ENCODE measurements around the gene ZNF391. TPM values are rescaled to one million over a fixed set of nuclear protein-coding genes. Genes with fewer than 3 reads are reported as not detected.
"Not testable (repeated sequence)": the region's sequence is repeated elsewhere in the genome, so short reads cannot be mapped to it uniquely, and the experiment has no call there.

Gene ZNF391
- total RNA-seq, 6 experiments from 2014 or later, result 0.46 to 0.82 (median 0.60) TPM

GRCh38 chr6:27422651-27423332 lies 34.2 kb downstream of the ZNF391 start:
- DNase-seq, result no peak
- Mint-ChIP-seq H3K27me3 (ENCODE audit: insufficient read depth) (no peaks in the 10 kb centered on the region; the same call in 1 of the 2 replicates), H3K27ac (no peak overlapping the region), H3K36me3 (ENCODE audit: low read depth) (no peaks in the 10 kb centered on the region), H3K4me3 (peak overlapping the region; percentile 82), H3K4me1 (ENCODE audit: low read depth) (no peaks in the 10 kb centered on the region), H3K9me3 (peaks cover 24% of the 10 kb centered on the region; the same call in 1 of the 2 replicates)
- TF ChIP-seq CTCF (IDR thresholded peaks at IDR 0.05), result no peak

GRCh38 chr6:27424851-27425250 lies 36.3 kb downstream of the ZNF391 start:
- DNase-seq; H3K4me3 Mint-ChIP-seq; H3K27me3 Mint-ChIP-seq (ENCODE audit: insufficient read depth); H3K4me1 Mint-ChIP-seq (ENCODE audit: low read depth); H3K36me3 Mint-ChIP-seq (ENCODE audit: low read depth); H3K27ac Mint-ChIP-seq: not testable (repeated sequence)
- peaks cover 32% of the 10 kb centered on the region; the same call in 1 of the 2 replicates for H3K9me3 Mint-ChIP-seq

GRCh38 chr6:27426045-27426620 lies 37.6 kb downstream of the ZNF391 start:
- H3K27ac Mint-ChIP-seq, result no peak overlapping the region
- H3K9me3 Mint-ChIP-seq, result peaks cover 25% of the 10 kb centered on the region; the same call in 1 of the 2 replicates
- TF ChIP-seq CTCF (IDR thresholded peaks at IDR 0.05), result no peak
- no peaks in the 10 kb centered on the region for H3K27me3 Mint-ChIP-seq (ENCODE audit: insufficient read depth)
- no peaks in the 10 kb centered on the region for H3K4me1 Mint-ChIP-seq (ENCODE audit: low read depth)
- DNase-seq, result no peak
- H3K36me3 Mint-ChIP-seq (ENCODE audit: low read depth), result no peaks in the 10 kb centered on the region
- no peak overlapping the region for H3K4me3 Mint-ChIP-seq

- no peak for TF ChIP-seq CTCF (IDR thresholded peaks at IDR 0.05)
- H3K27ac Mint-ChIP-seq, result no peak overlapping the region
- H3K36me3 Mint-ChIP-seq (ENCODE audit: low read depth), result no peaks in the 10 kb centered on the region
- H3K4me1 Mint-ChIP-seq (ENCODE audit: low read depth), result no peaks in the 10 kb centered on the region
- DNase-seq, result no peak
- H3K9me3 Mint-ChIP-seq, result peaks cover 27% of the 10 kb centered on the region; the same call in 1 of the 2 replicates
- peaks cover 2% of the 10 kb centered on the region; the same call in 1 of the 2 replicates for H3K27me3 Mint-ChIP-seq (ENCODE audit: insufficient read depth)
- H3K4me3 Mint-ChIP-seq, result no peak overlapping the region
Measured at GRCh38 chr6:27428502-27428901, 39.9 kb downstream of the ZNF391 start.

GRCh38 chr6:27428966-27429365 lies 40.4 kb downstream of the ZNF391 start:
- TF ChIP-seq CTCF (IDR thresholded peaks at IDR 0.05), result no peak
- no peak for DNase-seq
- H3K4me1 Mint-ChIP-seq (ENCODE audit: low read depth), result no peaks in the 10 kb centered on the region
- H3K4me3 Mint-ChIP-seq, result no peak overlapping the region
- H3K27ac Mint-ChIP-seq, result no peak overlapping the region
- peaks cover 2% of the 10 kb centered on the region; the same call in 1 of the 2 replicates for H3K27me3 Mint-ChIP-seq (ENCODE audit: insufficient read depth)
- H3K36me3 Mint-ChIP-seq (ENCODE audit: low read depth), result no peaks in the 10 kb centered on the region
- peaks cover 26% of the 10 kb centered on the region; the same call in 1 of the 2 replicates for H3K9me3 Mint-ChIP-seq

GRCh38 chr6:27433714-27434113 lies 45.2 kb downstream of the ZNF391 start:
- no peak for TF ChIP-seq CTCF (IDR thresholded peaks at IDR 0.05)
- Mint-ChIP-seq H3K9me3 (peaks cover 22% of the 10 kb centered on the region; the same call in 1 of the 2 replicates), H3K27ac (no peak overlapping the region), H3K4me3 (no peak overlapping the region), H3K36me3 (ENCODE audit: low read depth) (no peaks in the 10 kb centered on the region), H3K4me1 (ENCODE audit: low read depth) (no peaks in the 10 kb centered on the region), H3K27me3 (ENCODE audit: insufficient read depth) (peaks cover 2% of the 10 kb centered on the region; the same call in 1 of the 2 replicates)
- DNase-seq, result no peak
